Gastrocnemius medialis (tissue), 4 donors: Measurements from ENCODE around the gene MMP14.

Source experiments
- CTCF ChIP-seq, 5 experiments: fragments of 450-650 bp in 3 of 5; fragments of 200-600 bp in 2 of 5; sonication (generic) in 2 of 5; IDR thresholded peaks in 4 of 5; conservative IDR thresholded peaks in 1 of 5; 1 replicate in 4 of 5; 2 replicates in 1 of 5; pipeline ENCODE4 v1.5.1; 2016 to 2019; ENCODE audit warnings: antibody characterized with exemption in 5 of 5, mild to moderate bottlenecking in 3 of 5, moderate library complexity in 3 of 5
- POLR2A ChIP-seq, 2 donors: fragments of 450-650 bp; IDR thresholded peaks; one replicate each; pipeline ENCODE4 v1.6.1; 2017; ENCODE audit warnings: antibody characterized with exemption in 2 of 2, mild to moderate bottlenecking in 2 of 2, moderate library complexity in 2 of 2

- TF ChIP-seq CTCF (IDR thresholded peaks at IDR 0.05 in 4 of 5, conservative IDR thresholded peaks at IDR 0.05 in 1 of 5) (no peak), POLR2A (IDR thresholded peaks at IDR 0.05) (no peak)
Observed at GRCh38 chr14:22866874-22867273, 30.5 kb downstream of the MMP14 start.
